DND-41 (cell line): ENCODE measurements around the gene EYA2.

Experiments used
- CTCF ChIP-seq: IDR thresholded peaks from 2 replicates; pipeline ENCODE4 v1.5.1; 2012; ENCODE audit warnings: borderline replicate concordance, low read length, moderate library complexity, mild to moderate bottlenecking; ENCODE audit not compliant: poor library complexity, severe bottlenecking; ENCODE audit errors: extremely low read depth
- EZH2 ChIP-seq: IDR thresholded peaks from 3 replicates; pipeline ENCODE4 v1.6.1; 2012; ENCODE audit warnings: borderline replicate concordance, low read depth, mild to moderate bottlenecking, moderate library complexity, low read length, inconsistent platforms; ENCODE audit not compliant: severe bottlenecking

- no peak for TF ChIP-seq CTCF
- TF ChIP-seq EZH2, result no peak
Measured at GRCh38 chr20:47202733-47203667, 308.4 kb downstream of the EYA2 start.
